ENCODE measurements around the gene ZNF44. TPM values are rescaled to one million over a fixed set of nuclear protein-coding genes. Genes with fewer than 3 reads are reported as not detected.
A peak's percentile ranks its signal among the peaks of the same experiment; 100 is the strongest.

ZNF44 gene
- total and polyA plus RNA-seq, 9 of the 15 experiments (the other 6 are each of a cell fraction or from before 2014, with no cell fraction given): 2.6 to 8.3 (median 4.4) TPM

GRCh38 chr19:12278713-12279112 lies 16.0 kb downstream of the ZNF44 start:
- ChIA-PET POLR2A (no interaction called here), CTCF (ENCODE audit: low intra/inter-chr PET ratio) (no interaction called here)
- Histone ChIP-seq H3K9me3 (replicated peaks; ENCODE audit: control insufficient read depth, insufficient read depth, low read depth, low read length) (peaks cover 4% of the 10 kb centered on the region), H3K9me1 (ENCODE audit: control insufficient read depth, insufficient read depth, low read length) (no peaks in the 10 kb centered on the region), H2AFZ (ENCODE audit: low read depth, low read length) (no peak overlapping the region), H4K20me1 (replicated peaks; ENCODE audit: control insufficient read depth, insufficient read depth, low read length) (no peaks in the 10 kb centered on the region), H3K79me2 (ENCODE audit: control insufficient read depth, insufficient read depth, low read length) (no peaks in the 10 kb centered on the region; the same call in 2 of the 3 replicates), H3K27me3 (ENCODE audit: control insufficient read depth in 2 of 2, insufficient read depth in 2 of 2, low read length in 2 of 2) (no peaks in the 10 kb centered on the region), H3K4me1 (replicated peaks in 1 of 2; ENCODE audit: control insufficient read depth in 2 of 2, insufficient read depth in 2 of 2, low read length in 2 of 2) (no peaks in the 10 kb centered on the region), H3K36me3 (ENCODE audit: control insufficient read depth, insufficient read depth, low read length) (peaks cover 5% of the 10 kb centered on the region; the same call in 1 of the 3 replicates), H3K4me3 (no peak overlapping the region), H3K4me2 (ENCODE audit: insufficient read depth, low read length) (no peak overlapping the region), H3K27ac (ENCODE audit: extremely low read depth, low read depth, low read length) (no peak overlapping the region), H3K9ac (ENCODE audit: insufficient read depth in 1 of 2, low read depth in 2 of 2, low read length in 2 of 2) (no peak overlapping the region)
- TF ChIP-seq ZNF347 (CRISPR knock-in tag; IDR thresholded peaks at IDR 0.05; ENCODE audit: low read depth) (no peak), TAF7 (tag; IDR thresholded peaks at IDR 0.05) (no peak), SIX5 (IDR thresholded peaks at IDR 0.05; ENCODE audit: borderline replicate concordance in 1 of 2, insufficient read depth in 1 of 2, low read depth in 1 of 2, low read length in 2 of 2) (no peak)
- no peak for ATAC-seq
- BruUV-seq (replicated peaks): no TSS peak
- no peak for FAIRE-seq
- no peak for DNase-seq (ENCODE audit: extremely low read depth in 1 of 4, low spot score in 3 of 4)
- in situ Hi-C loops (cut with MboI) (no loop called here), intact Hi-C loops (cut with micrococcal nuclease) (no loop called here)
- WGBS (ENCODE audit: insufficient coverage, low coverage, missing lambda C conversion rate): 30% methylated on average over 2 of the region's 2 CpGs

DNA sequence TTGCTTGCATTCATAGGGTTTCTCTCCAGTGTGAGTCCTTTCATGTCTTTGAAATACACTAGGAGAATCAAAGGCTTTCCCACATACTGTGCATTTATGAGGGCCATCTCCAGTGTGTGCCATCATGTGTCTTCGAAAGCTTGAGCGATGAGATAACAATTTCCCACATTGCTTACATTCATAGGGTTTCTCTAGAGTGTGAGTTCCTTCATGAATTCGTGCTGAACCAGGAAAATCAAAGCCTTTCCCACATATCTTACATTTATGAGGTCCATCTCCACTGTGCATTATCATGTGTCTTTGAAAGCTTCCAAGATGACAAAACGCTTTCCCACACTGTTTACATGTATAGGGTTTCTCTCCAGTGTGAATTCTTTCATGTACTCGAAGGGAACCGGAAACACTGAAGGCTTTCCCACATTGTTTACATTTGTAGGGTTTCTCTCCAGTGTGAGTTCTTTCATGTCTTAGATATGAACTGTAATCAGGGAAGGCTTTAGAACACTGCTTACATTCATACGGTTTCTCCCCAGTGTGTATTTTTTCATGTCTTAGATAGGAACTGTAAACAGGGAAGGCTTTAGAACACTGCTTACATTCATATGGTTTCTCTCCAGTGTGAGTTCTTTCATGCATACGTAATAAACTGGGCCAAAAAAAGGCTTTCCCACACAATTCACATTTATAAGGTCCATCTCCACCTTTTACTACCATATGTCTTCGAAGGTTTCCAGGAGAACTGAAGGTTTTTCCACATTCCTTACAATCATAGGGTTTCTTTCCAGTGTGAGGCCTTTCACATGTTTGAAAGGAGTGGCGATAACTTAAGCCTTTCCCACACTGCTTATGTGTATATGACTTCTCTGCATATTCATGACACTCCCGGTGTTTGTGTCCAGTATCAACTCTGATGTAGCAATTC lies 21.4 kb downstream of the ZNF44 start:
- no peak overlapping the region for H3K9ac ChIP-seq (ENCODE audit: insufficient read depth in 1 of 2, low read depth in 2 of 2, low read length in 2 of 2)
- no peak overlapping the region for H3K27ac ChIP-seq (ENCODE audit: extremely low read depth, low read depth, low read length)
- intact Hi-C loops (cut with micrococcal nuclease): no loop called here
- peaks cover 19% of the 10 kb centered on the region for H3K9me3 ChIP-seq (replicated peaks; ENCODE audit: control insufficient read depth, insufficient read depth, low read depth, low read length)
- peaks cover 19% of the 10 kb centered on the region; the same call in 1 of the 3 replicates for H3K36me3 ChIP-seq (ENCODE audit: control insufficient read depth, insufficient read depth, low read length)
- H3K79me2 ChIP-seq (ENCODE audit: control insufficient read depth, insufficient read depth, low read length): no peaks in the 10 kb centered on the region
- H3K27me3 ChIP-seq (ENCODE audit: control insufficient read depth in 2 of 2, insufficient read depth in 2 of 2, low read length in 2 of 2): no peaks in the 10 kb centered on the region
- no peak overlapping the region for H2AFZ ChIP-seq (ENCODE audit: low read depth, low read length)
- 58% methylated on average over 11 of the region's 11 CpGs for WGBS (ENCODE audit: insufficient coverage, low coverage, missing lambda C conversion rate)
- H3K4me3 ChIP-seq: no peak overlapping the region
- no peak for ATAC-seq
- no peak overlapping the region for H3K4me2 ChIP-seq (ENCODE audit: insufficient read depth, low read length)
- in situ Hi-C loops (cut with MboI): no loop called here
- no peaks in the 10 kb centered on the region for H3K4me1 ChIP-seq (replicated peaks in 1 of 2; ENCODE audit: control insufficient read depth in 2 of 2, insufficient read depth in 2 of 2, low read length in 2 of 2)
- CTCF ChIA-PET (ENCODE audit: low intra/inter-chr PET ratio): no interaction called here
- POLR2A ChIA-PET: no interaction called here
- no peaks in the 10 kb centered on the region for H4K20me1 ChIP-seq (replicated peaks; ENCODE audit: control insufficient read depth, insufficient read depth, low read length)
- no peak for FAIRE-seq
- no peaks in the 10 kb centered on the region for H3K9me1 ChIP-seq (ENCODE audit: control insufficient read depth, insufficient read depth, low read length)
- no peak for DNase-seq (ENCODE audit: extremely low read depth in 1 of 4, low spot score in 3 of 4)
- BruUV-seq (replicated peaks): TSS peak; percentile 28
- TF ChIP-seq CBX1 (IDR thresholded peaks at IDR 0.05; ENCODE audit: low read depth) (0 out of 2 replicates have a peak, but pooled peaks have one; percentile 33), SP2 (IDR thresholded peaks at IDR 0.05; ENCODE audit: extremely low read depth, low read depth, low read length, poor library complexity, severe bottlenecking) (no peak), TRIM28 (IDR thresholded peaks at IDR 0.05) (0 out of 2 replicates have a peak, but pooled peaks have one; percentile 22), ZNF764 (CRISPR knock-in tag; IDR thresholded peaks at IDR 0.05; ENCODE audit: low read depth) (no peak), NFIX (CRISPR knock-in tag; IDR thresholded peaks at IDR 0.05; ENCODE audit: low read depth) (no peak), SOX6 (IDR thresholded peaks at IDR 0.05) (peak; percentile 41; the same call in 1 of the 2 replicates), JUN (IDR thresholded peaks at IDR 0.05; ENCODE audit: borderline replicate concordance, low read depth, low read length) (no peak), JUN (CRISPR knock-in tag; IDR thresholded peaks at IDR 0.05; ENCODE audit: borderline replicate concordance) (no peak), L3MBTL2 (IDR thresholded peaks at IDR 0.05) (no peak), ZNF140 (CRISPR knock-in tag; IDR thresholded peaks at IDR 0.05) (no peak), TOE1 (IDR thresholded peaks at IDR 0.05; ENCODE audit: borderline replicate concordance) (no peak), TOE1 (CRISPR knock-in tag; IDR thresholded peaks at IDR 0.05; ENCODE audit: borderline replicate concordance, low read depth) (no peak), ZNF75A (CRISPR knock-in tag; IDR thresholded peaks at IDR 0.05) (peak; percentile 97), DACH1 (IDR thresholded peaks at IDR 0.05; ENCODE audit: partially characterized antibody) (no peak), MTA1 (IDR thresholded peaks at IDR 0.05; ENCODE audit: borderline replicate concordance) (no peak)

Data from K562 (cell line).